LoVo (cell line): Measurements from ENCODE around the gene CAPN1.
"Not testable (repeated sequence)": the region's sequence is repeated elsewhere in the genome, so short reads cannot be mapped to it uniquely, and the experiment has no call there.

Experiments
- DNase-seq: peaks from one replicate; pipeline ENCODE4 v3.0.0-alpha.2; 2016; ENCODE audit warnings: low spot score

CAPN1 gene

GRCh38 chr11:65218446-65218845 lies 36.7 kb downstream of the CAPN1 start:
- DNase-seq = no peak

- no peak for DNase-seq
These were observed 38.1 kb downstream of the CAPN1 start for GRCh38 chr11:65219930-65220213.

- DNase-seq = no peak
These were observed 39.3 kb downstream of the CAPN1 start for GRCh38 chr11:65221026-65221425.

- DNase-seq = no peak
These were observed 41.3 kb downstream of the CAPN1 start for GRCh38 chr11:65223011-65223410.

- DNase-seq = peak; percentile 25
These were observed 43.2 kb downstream of the CAPN1 start for GRCh38 chr11:65224930-65225278.

- no peak for DNase-seq
These were observed 43.8 kb downstream of the CAPN1 start for GRCh38 chr11:65225279-65226102.

- no peak for DNase-seq
These were observed 44.3 kb downstream of the CAPN1 start for GRCh38 chr11:65226103-65226442.

- no peak for DNase-seq
These were observed 46.2 kb downstream of the CAPN1 start for GRCh38 chr11:65227879-65228278.

- DNase-seq = no peak
These were observed 54.7 kb downstream of the CAPN1 start for GRCh38 chr11:65236194-65237059.

- not testable (repeated sequence) for DNase-seq
These were observed 56.6 kb downstream of the CAPN1 start for GRCh38 chr11:65238302-65238701.

- no peak for DNase-seq
These were observed 59.4 kb downstream of the CAPN1 start for GRCh38 chr11:65241134-65241533.

GRCh38 chr11:65241692-65242091 lies 60.0 kb downstream of the CAPN1 start:
- DNase-seq = no peak

- no peak for DNase-seq
These were observed 60.7 kb downstream of the CAPN1 start for GRCh38 chr11:65242389-65242788.

GRCh38 chr11:65243797-65244196 lies 62.1 kb downstream of the CAPN1 start:
- DNase-seq = no peak

- not testable (repeated sequence) for DNase-seq
These were observed 63.3 kb downstream of the CAPN1 start for GRCh38 chr11:65245046-65245445.

- no peak for DNase-seq
These were observed 64.8 kb downstream of the CAPN1 start for GRCh38 chr11:65246506-65246905.

- not testable (repeated sequence) for DNase-seq
These were observed 66.5 kb downstream of the CAPN1 start for GRCh38 chr11:65248184-65248710.

- DNase-seq = no peak
These were observed 69.7 kb downstream of the CAPN1 start for GRCh38 chr11:65251476-65251875.

GRCh38 chr11:65254724-65255123 lies 73.0 kb downstream of the CAPN1 start:
- no peak for DNase-seq

- DNase-seq = no peak
These were observed 77.3 kb downstream of the CAPN1 start for GRCh38 chr11:65258988-65259387.

- no peak for DNase-seq
These were observed 78.6 kb downstream of the CAPN1 start for GRCh38 chr11:65260302-65260701.

- no peak for DNase-seq
These were observed 79.2 kb downstream of the CAPN1 start for GRCh38 chr11:65260756-65261590.
